ENCODE measurements around the gene STMP1. TPM values are rescaled to one million over a fixed set of nuclear protein-coding genes. Genes with fewer than 3 reads are reported as not detected.

The STMP1 gene
- total RNA-seq, 2 experiments from 2014 or later, result 19.7 to 20.5 TPM

DNA sequence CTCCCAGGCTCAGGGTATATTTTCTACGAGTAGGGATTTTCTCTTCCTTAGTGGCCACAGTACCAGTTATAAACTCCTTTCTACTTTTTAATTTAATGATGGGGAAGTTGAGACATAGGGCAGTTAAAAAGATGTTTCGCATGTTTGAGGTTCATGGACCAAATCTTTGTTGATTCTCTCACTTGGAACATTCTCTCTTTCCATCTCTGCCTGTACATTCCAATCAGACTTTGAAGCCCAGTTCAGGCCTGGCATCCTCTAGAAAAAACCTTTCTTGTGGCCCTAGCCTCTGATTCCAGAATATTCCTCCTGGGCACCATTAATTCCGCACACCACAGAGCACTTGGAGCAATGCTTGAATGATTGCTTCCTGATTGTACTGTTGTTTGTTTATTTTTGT, 47.2 kb downstream of the STMP1 start:
- no peaks in the 10 kb centered on the region for H3K9me3 Mint-ChIP-seq
- no peak overlapping the region for H3K27ac Mint-ChIP-seq
- H3K4me3 Mint-ChIP-seq, result no peak overlapping the region
- no peaks in the 10 kb centered on the region for H3K4me1 Mint-ChIP-seq
- ChIA-PET CTCF (interaction anchor here (1.4 to 3.7 kb wide), 2 partner anchors 9 to 33 kb away, joined by 5 to 16 read pairs; no protein-coding TSS in a partner anchor), POLR2A (no interaction called here)
- no peaks in the 10 kb centered on the region for H3K36me3 Mint-ChIP-seq (ENCODE audit: low read depth)
- DNase-seq, result no peak
- no peaks in the 10 kb centered on the region for H3K27me3 Mint-ChIP-seq

DNA sequence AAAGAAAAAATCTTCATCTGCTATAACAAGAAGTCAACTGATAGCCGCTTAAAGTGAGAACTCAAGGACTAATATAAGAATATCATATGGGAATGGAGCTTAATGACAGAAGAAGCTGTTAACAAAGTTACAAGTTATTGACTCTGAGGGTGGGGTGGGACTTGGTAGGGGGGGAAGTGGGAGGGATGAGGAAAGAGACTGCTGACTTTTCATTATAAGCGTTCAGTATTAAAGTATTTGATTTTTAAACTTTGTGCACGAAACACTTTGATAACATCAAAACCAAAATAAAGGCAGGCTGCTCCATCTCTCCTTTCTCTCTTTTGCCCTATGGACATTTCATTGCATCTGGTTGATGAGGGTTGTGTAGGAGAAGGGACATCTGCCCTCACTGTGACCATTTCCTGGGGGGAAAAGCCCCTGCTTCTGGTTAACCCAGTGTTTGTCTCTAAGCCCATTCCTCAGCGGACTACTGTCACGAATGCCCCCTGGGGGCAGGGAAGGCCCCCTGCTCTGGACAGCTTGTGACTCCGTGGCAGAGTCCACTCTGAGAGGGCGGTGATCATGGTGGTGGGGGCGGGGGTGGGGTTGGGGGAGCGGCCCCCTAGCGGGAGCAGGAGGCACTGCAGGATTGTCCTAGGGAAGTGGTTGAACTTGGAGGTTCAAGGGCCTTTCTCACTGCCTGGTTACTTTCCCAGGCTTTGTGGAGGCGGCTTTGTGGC, 48.3 kb downstream of the STMP1 start:
- peak; percentile 19 for DNase-seq
- no peaks in the 10 kb centered on the region for H3K36me3 Mint-ChIP-seq (ENCODE audit: low read depth)
- no peak overlapping the region for H3K4me3 Mint-ChIP-seq
- H3K4me1 Mint-ChIP-seq, result no peaks in the 10 kb centered on the region
- no peaks in the 10 kb centered on the region for H3K9me3 Mint-ChIP-seq
- no peaks in the 10 kb centered on the region for H3K27me3 Mint-ChIP-seq
- ChIA-PET CTCF (interaction anchor here (0.6 to 3.9 kb wide), 11 partner anchors 10 to 901 kb away, joined by 3 to 26 read pairs (median 4); partner anchors contain the start of gene STMP1), POLR2A (no interaction called here)
- H3K27ac Mint-ChIP-seq, result no peak overlapping the region

GRCh38 chr7:135711139-135711469, 48.8 kb downstream of the STMP1 start:
- no peak overlapping the region for H3K4me3 Mint-ChIP-seq
- no peaks in the 10 kb centered on the region for H3K4me1 Mint-ChIP-seq
- no peaks in the 10 kb centered on the region for H3K36me3 Mint-ChIP-seq (ENCODE audit: low read depth)
- ChIA-PET CTCF (interaction anchor here (1.2 to 3.9 kb wide), 10 partner anchors 11 to 437 kb away, joined by 3 to 26 read pairs (median 5); partner anchors contain the start of genes SLC13A4 and STMP1), POLR2A (interaction anchor here (1.9 kb wide), 1 partner anchor 48 kb away, joined by 4 read pairs; the partner anchor contains the start of gene STMP1)
- H3K27ac Mint-ChIP-seq, result no peak overlapping the region
- no peaks in the 10 kb centered on the region for H3K27me3 Mint-ChIP-seq
- H3K9me3 Mint-ChIP-seq, result no peaks in the 10 kb centered on the region
- no peak for DNase-seq

DNA sequence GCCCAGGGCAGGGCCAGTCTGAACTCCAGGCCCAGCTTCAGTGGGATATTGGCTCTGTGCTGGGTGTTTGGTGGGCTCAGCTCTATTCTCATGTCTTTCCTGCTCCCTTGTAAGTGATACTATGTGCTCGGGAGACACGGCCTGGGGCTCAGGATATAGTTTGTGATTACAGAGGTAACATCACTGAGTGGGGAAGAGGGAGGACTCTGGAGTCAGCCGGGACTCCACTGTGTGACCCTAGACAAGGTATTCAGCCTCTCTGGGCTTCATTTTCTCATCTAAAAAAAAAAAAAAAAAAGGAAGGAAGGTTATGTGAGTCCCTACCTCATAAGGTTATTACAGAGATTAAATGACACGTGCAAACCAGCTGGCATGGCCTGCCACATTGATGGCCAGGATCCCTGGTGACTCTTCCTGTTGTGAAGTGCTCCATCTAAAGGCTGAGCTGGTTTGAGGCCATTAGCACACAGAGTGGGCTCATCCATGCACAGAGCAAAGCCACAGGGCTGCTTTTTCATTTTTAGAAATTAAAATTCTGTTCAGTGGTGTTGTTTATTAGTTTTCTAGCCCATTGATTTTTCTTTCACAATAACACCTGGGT, 50.0 kb downstream of the STMP1 start:
- H3K27me3 Mint-ChIP-seq, result no peaks in the 10 kb centered on the region
- H3K36me3 Mint-ChIP-seq (ENCODE audit: low read depth), result no peaks in the 10 kb centered on the region
- CTCF ChIA-PET, result interaction anchor here (0.6 to 3.9 kb wide), 9 partner anchors 12 to 483 kb away, joined by 3 to 26 read pairs (median 3); partner anchors contain the start of genes SLC13A4 and STMP1
- no peaks in the 10 kb centered on the region for H3K9me3 Mint-ChIP-seq
- H3K4me3 Mint-ChIP-seq, result no peak overlapping the region
- no peaks in the 10 kb centered on the region for H3K4me1 Mint-ChIP-seq
- no peak for DNase-seq
- H3K27ac Mint-ChIP-seq, result no peak overlapping the region
- POLR2A ChIA-PET, result interaction anchor here (0.6 to 1.9 kb wide), 2 partner anchors 50 to 438 kb away, joined by 4 read pairs; partner anchors contain the start of gene STMP1

DNA sequence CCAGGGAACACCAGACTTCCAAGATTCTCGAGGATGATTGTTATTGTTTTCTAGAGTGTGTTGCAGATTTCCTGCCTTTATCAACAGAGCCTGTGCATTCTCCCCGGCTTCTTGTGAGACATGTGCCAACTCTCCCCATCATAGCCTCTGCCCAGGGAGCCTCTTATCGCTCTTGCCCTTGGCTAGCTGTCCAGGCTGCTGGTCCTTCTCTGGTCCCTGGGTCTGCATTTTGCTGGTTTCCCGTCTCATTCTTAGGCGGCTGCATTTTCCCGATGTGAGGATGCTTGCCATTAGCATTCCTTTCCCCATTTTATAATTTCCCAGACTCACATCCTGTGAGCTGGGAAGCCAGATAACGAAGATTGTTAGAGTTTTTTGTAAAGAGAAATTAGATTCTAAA, 50.5 kb downstream of the STMP1 start:
- POLR2A ChIA-PET, result interaction anchor here (1.9 kb wide), 1 partner anchor 50 kb away, joined by 4 read pairs; the partner anchor contains the start of gene STMP1
- Mint-ChIP-seq H3K4me1 (no peaks in the 10 kb centered on the region), H3K9me3 (no peaks in the 10 kb centered on the region), H3K4me3 (no peak overlapping the region), H3K36me3 (ENCODE audit: low read depth) (no peaks in the 10 kb centered on the region), H3K27me3 (no peaks in the 10 kb centered on the region), H3K27ac (no peak overlapping the region)
- CTCF ChIA-PET, result interaction anchor here (1.3 to 3.9 kb wide), 5 partner anchors 12 to 88 kb away, joined by 3 to 26 read pairs (median 10); partner anchors contain the start of genes SLC13A4 and STMP1
- DNase-seq, result no peak

- DNase-seq, result no peak
- Mint-ChIP-seq H3K27me3 (peaks cover 3% of the 10 kb centered on the region), H3K36me3 (ENCODE audit: low read depth) (no peaks in the 10 kb centered on the region), H3K9me3 (no peaks in the 10 kb centered on the region), H3K4me1 (no peaks in the 10 kb centered on the region), H3K4me3 (no peak overlapping the region), H3K27ac (no peak overlapping the region)
- POLR2A ChIA-PET, result no interaction called here
- CTCF ChIA-PET, result interaction anchor here (0.6 to 3.9 kb wide), 3 partner anchors 42 to 532 kb away, joined by 3 to 26 read pairs (median 3); no protein-coding TSS in a partner anchor
Measured at GRCh38 chr7:135713836-135714470, 51.6 kb downstream of the STMP1 start.

- no peaks in the 10 kb centered on the region for H3K36me3 Mint-ChIP-seq (ENCODE audit: low read depth)
- CTCF ChIA-PET, result interaction anchor here (3.9 kb wide), 1 partner anchor 43 kb away, joined by 26 read pairs; no protein-coding TSS in a partner anchor
- no peak for DNase-seq
- no peak overlapping the region for H3K4me3 Mint-ChIP-seq
- POLR2A ChIA-PET, result no interaction called here
- no peak overlapping the region for H3K27ac Mint-ChIP-seq
- H3K9me3 Mint-ChIP-seq, result no peaks in the 10 kb centered on the region
- H3K27me3 Mint-ChIP-seq, result peaks cover 4% of the 10 kb centered on the region
- no peaks in the 10 kb centered on the region for H3K4me1 Mint-ChIP-seq
Measured at GRCh38 chr7:135714534-135715009, 52.3 kb downstream of the STMP1 start.

DNA sequence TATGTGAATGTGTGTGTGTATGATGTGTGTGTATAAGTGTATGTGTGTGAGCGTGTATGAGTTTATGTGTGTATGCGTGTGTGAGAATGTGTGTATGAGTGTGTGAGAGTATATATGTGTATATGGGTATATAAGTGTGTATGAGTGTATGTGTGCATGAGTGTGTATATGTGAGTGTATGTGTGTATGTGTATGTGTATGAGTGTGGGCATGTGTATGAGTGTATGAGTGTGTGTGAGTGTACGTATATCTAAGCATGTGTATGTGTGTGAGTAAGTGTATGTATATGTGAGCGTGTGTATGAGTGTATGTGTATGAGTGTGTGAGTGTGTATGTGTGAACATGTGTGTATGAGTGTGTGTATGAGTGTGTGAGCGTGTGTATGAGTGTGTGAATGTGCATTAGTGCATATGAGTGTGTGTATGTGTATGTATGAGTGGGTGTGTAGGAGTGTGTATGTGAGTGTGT, 52.8 kb downstream of the STMP1 start:
- H3K4me3 Mint-ChIP-seq, result no peak overlapping the region
- ChIA-PET POLR2A (no interaction called here), CTCF (no interaction called here)
- H3K27me3 Mint-ChIP-seq, result peaks cover 5% of the 10 kb centered on the region
- no peaks in the 10 kb centered on the region for H3K4me1 Mint-ChIP-seq
- no peaks in the 10 kb centered on the region for H3K9me3 Mint-ChIP-seq
- no peaks in the 10 kb centered on the region for H3K36me3 Mint-ChIP-seq (ENCODE audit: low read depth)
- DNase-seq, result no peak
- no peak overlapping the region for H3K27ac Mint-ChIP-seq

GRCh38 chr7:135715673-135716072, 53.4 kb downstream of the STMP1 start:
- H3K4me1 Mint-ChIP-seq, result no peaks in the 10 kb centered on the region
- no peak overlapping the region for H3K27ac Mint-ChIP-seq
- no peak overlapping the region for H3K4me3 Mint-ChIP-seq
- CTCF ChIA-PET, result no interaction called here
- H3K9me3 Mint-ChIP-seq, result no peaks in the 10 kb centered on the region
- no peaks in the 10 kb centered on the region for H3K36me3 Mint-ChIP-seq (ENCODE audit: low read depth)
- H3K27me3 Mint-ChIP-seq, result peaks cover 5% of the 10 kb centered on the region
- POLR2A ChIA-PET, result no interaction called here
- DNase-seq, result no peak

GRCh38 chr7:135716677-135717238, 54.4 kb downstream of the STMP1 start:
- DNase-seq, result no peak
- Mint-ChIP-seq H3K27ac (no peak overlapping the region), H3K27me3 (peaks cover 5% of the 10 kb centered on the region), H3K4me1 (no peaks in the 10 kb centered on the region), H3K4me3 (no peak overlapping the region), H3K36me3 (ENCODE audit: low read depth) (no peaks in the 10 kb centered on the region), H3K9me3 (no peaks in the 10 kb centered on the region)
- ChIA-PET CTCF (interaction anchor here (0.7 kb wide), 1 partner anchor 789 kb away, joined by 3 read pairs; no protein-coding TSS in a partner anchor), POLR2A (no interaction called here)

- Mint-ChIP-seq H3K36me3 (ENCODE audit: low read depth) (no peaks in the 10 kb centered on the region), H3K27me3 (peaks cover 5% of the 10 kb centered on the region), H3K27ac (no peak overlapping the region), H3K9me3 (no peaks in the 10 kb centered on the region), H3K4me1 (no peaks in the 10 kb centered on the region), H3K4me3 (no peak overlapping the region)
- CTCF ChIA-PET, result interaction anchor here (1.5 kb wide), 1 partner anchor 17 kb away, joined by 4 read pairs; no protein-coding TSS in a partner anchor
- POLR2A ChIA-PET, result no interaction called here
- DNase-seq, result no peak
Measured at GRCh38 chr7:135717693-135718092, 55.4 kb downstream of the STMP1 start.

DNA sequence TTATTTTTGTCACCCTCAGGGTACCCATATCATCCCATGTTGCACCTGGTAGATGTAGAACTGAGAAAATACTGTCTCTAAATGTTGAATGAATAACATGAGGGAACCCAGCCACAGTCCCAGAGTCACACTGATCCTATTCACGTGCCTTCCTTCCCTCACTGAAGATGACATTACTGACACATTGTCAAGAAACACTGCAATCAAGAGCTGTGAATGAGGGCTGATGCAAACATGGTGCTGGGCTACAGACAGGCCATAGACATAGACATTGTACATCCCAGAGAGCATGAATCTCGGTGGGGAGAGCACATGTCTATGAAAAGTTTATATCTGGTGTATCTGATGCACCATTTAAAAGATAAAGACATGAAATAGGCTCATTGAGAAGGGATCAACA, 55.9 kb downstream of the STMP1 start:
- H3K4me3 Mint-ChIP-seq, result no peak overlapping the region
- H3K9me3 Mint-ChIP-seq, result no peaks in the 10 kb centered on the region
- H3K27me3 Mint-ChIP-seq, result peaks cover 5% of the 10 kb centered on the region
- DNase-seq, result no peak
- CTCF ChIA-PET, result interaction anchor here (1.5 kb wide), 1 partner anchor 17 kb away, joined by 4 read pairs; no protein-coding TSS in a partner anchor
- no peaks in the 10 kb centered on the region for H3K36me3 Mint-ChIP-seq (ENCODE audit: low read depth)
- H3K4me1 Mint-ChIP-seq, result no peaks in the 10 kb centered on the region
- H3K27ac Mint-ChIP-seq, result no peak overlapping the region
- POLR2A ChIA-PET, result no interaction called here
